Pancreas (tissue), 10 donors: ENCODE results near the gene GANC. TPM values are rescaled to one million over a fixed set of nuclear protein-coding genes. Genes with fewer than 3 reads are reported as not detected.

Source experiments
- ATAC-seq, 4 donors: fragments of 200-7000 bp; cut with Tn5 transposase; one replicate each; pipeline versions ENCODE4 v1.8.0 to v1.9.1; 2020; ENCODE audit warnings: mild to moderate bottlenecking in 4 of 4, moderate library complexity in 4 of 4
- DNase-seq, 6 donors: peaks; one replicate each; pipeline ENCODE4 v3.0.0-alpha.2; 2020
- FAIRE-seq: peaks from 2 replicates; lab custom pipeline; 2012; peaks lifted over from hg19 to GRCh38; lab: Jason Lieb, UNC
- H3K27ac ChIP-seq, 4 donors: fragments of 200-600 bp; sonication (generic); 1 replicate in 3 of 4; 2 replicates in 1 of 4; pipeline versions ENCODE4 v1.5.0 to v1.8.0; 2020
- H3K27me3 ChIP-seq, 4 donors: fragments of 200-600 bp; one replicate each; pipeline ENCODE4 v1.8.0; 2021
- H3K36me3 ChIP-seq, 3 donors: fragments of 200-600 bp; sonication (generic) in 1 of 3; one replicate each; pipeline versions ENCODE4 v1.5.0 to v1.8.0; 2020 to 2021
- H3K4me1 ChIP-seq, 3 donors: fragments of 200-600 bp; one replicate each; pipeline ENCODE4 v1.8.0; 2021
- H3K4me3 ChIP-seq, 4 donors: fragments of 200-600 bp; sonication (generic) in 2 of 4; one replicate each; pipeline versions ENCODE4 v1.5.0 to v1.8.0; 2020 to 2021
- H3K9me3 ChIP-seq, 4 donors: fragments of 200-600 bp; one replicate each; pipeline ENCODE4 v1.8.0; 2021
- CTCF ChIP-seq, 4 donors: fragments of 200-600 bp; sonication (generic) in 3 of 4; IDR thresholded peaks; one replicate each; pipeline versions ENCODE4 v1.5.0 to v1.8.0; 2021; ENCODE audit warnings: antibody characterized with exemption in 4 of 4
- WGBS, 2 donors: extraction: QIAGEN DNeasy Blood & Tissue Kit; methylation state at CpG; one replicate each; pipeline ENCODE4 v1.1.7; 2013; 5-methylcytosine and 5-hydroxymethylcytosine counted together
- intact Hi-C, 3 donors: fragments of 100-400 bp; cut with DNase I; formaldehyde crosslinking; loops; one replicate each; pipeline versions ENCODE4 v1.11.1 to v1.14.2; 2022
- polyA plus RNA-seq, 2 donors: library from polyadenylated mRNA; stranded (reverse); fragments of 200-250 nt; gene quantifications; one replicate each; pipeline ENCODE4 v1.2.3, GENCODE V29; 2013
- total RNA-seq, 6 donors: library from RNA; stranded (reverse); fragmentation: NEBNext Ultra II Directional in 4 of 6; extraction: Animal tissue kit (Norgen Biotek cat#: 25700) in 4 of 6; gene quantifications; one replicate each; pipeline versions ENCODE4 v1.2.1 to v1.2.4, GENCODE V29; 2021 to 2023
- donor health status: healthy with polysubstance abuse.
- donor health status: DM: no; HTN: no; CAD: no; lungs with moderate emphysema.
- donor health status: DM: no; HTN: no; CAD: no.
- donor health status: control.
- donor health status: control.
- donor health status: Bipolar disorder and iron deficiency.
- donor health status: DM: yes; HTN: yes; CAD: no.
- donor health status: DM: no; HTN: no; CAD: no.
- donor health status: DM: no; HTN: no; CAD: no.
- donor health status: DM: yes; HTN: yes; CAD: no.

GANC gene
- total and polyA plus RNA-seq, 8 donors, result 6.9 to 21.1 (median 10.1) TPM

- ATAC-seq (no peak), DNase-seq (no peak)
- WGBS, 2 donors, result 67% methylated on average over 2 of the region's 2 CpGs
Observed at GRCh38 chr15:42338500-42338899, 65.5 kb downstream of the GANC start.

GRCh38 chr15:42343596-42344232 lies 70.7 kb downstream of the GANC start:
- Histone ChIP-seq H3K4me3 (no peak overlapping the region), H3K4me1 (no peaks in the 10 kb centered on the region), H3K36me3 (no peaks in the 10 kb centered on the region), H3K27me3 (no peaks in the 10 kb centered on the region), H3K9me3 (no peaks in the 10 kb centered on the region), H3K27ac (no peak overlapping the region)
- DNase-seq (no peak), FAIRE-seq (no peak), ATAC-seq (no peak)
- intact Hi-C loops, result no loop called here
- 85 to 96% methylated on average over 6 of the region's 6 CpGs for WGBS, 2 donors
- TF ChIP-seq CTCF (IDR thresholded peaks at IDR 0.05), result no peak

More at GRCh38 chr15:42338500-42338899, 65.5 kb downstream of the GANC start:
- H3K36me3 ChIP-seq, result no peaks in the 10 kb centered on the region
- no peak for TF ChIP-seq CTCF (IDR thresholded peaks at IDR 0.05)
- FAIRE-seq, result no peak
- no peaks in the 10 kb centered on the region for H3K9me3 ChIP-seq
- no peaks in the 10 kb centered on the region for H3K4me1 ChIP-seq
- H3K4me3 ChIP-seq, result no peak overlapping the region
- no peak overlapping the region for H3K27ac ChIP-seq
- no peaks in the 10 kb centered on the region for H3K27me3 ChIP-seq
- intact Hi-C loops, result no loop called here

GRCh38 chr15:42344763-42345162 lies 71.8 kb downstream of the GANC start:
- peak in 1 of 4 donors; percentile 25 for ATAC-seq
- no peaks in the 10 kb centered on the region for H3K27me3 ChIP-seq
- no peak overlapping the region for H3K4me3 ChIP-seq
- H3K9me3 ChIP-seq, result no peaks in the 10 kb centered on the region
- H3K27ac ChIP-seq, result no peak overlapping the region
- 70 to 71% methylated on average over 5 of the region's 5 CpGs for WGBS, 2 donors
- intact Hi-C loops, result no loop called here
- FAIRE-seq, result no peak
- DNase-seq, result no peak
- H3K4me1 ChIP-seq, result no peaks in the 10 kb centered on the region
- no peak for TF ChIP-seq CTCF (IDR thresholded peaks at IDR 0.05)
- peaks cover 0 to 4% (median 0%) of the 10 kb centered on the region in 3 donors for H3K36me3 ChIP-seq

DNA sequence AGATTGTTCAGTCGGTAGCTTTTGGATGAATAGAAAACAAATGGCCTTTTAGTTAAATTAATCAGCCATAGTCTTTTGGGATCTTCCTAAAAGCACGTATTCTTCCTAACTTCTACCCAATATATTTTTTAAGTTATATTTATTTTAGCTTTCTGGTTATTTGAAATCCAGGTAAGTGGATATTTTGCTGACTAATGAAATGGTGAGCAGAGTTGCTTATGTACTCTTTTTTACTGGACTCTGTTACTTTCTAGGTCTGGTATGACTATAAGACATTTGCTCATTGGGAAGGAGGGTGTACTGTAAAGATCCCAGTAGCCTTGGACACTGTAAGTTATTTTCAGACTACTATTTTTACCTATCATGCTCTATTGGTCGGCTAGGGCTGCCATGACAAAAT lies 72.5 kb downstream of the GANC start:
- no peak for DNase-seq
- Histone ChIP-seq H3K27ac (no peak overlapping the region), H3K27me3 (no peaks in the 10 kb centered on the region), H3K36me3 (peaks cover 0 to 4% (median 0%) of the 10 kb centered on the region in 3 donors), H3K4me3 (no peak overlapping the region), H3K4me1 (no peaks in the 10 kb centered on the region), H3K9me3 (no peaks in the 10 kb centered on the region)
- 88 to 93% methylated on average over 3 of the region's 3 CpGs for WGBS, 2 donors
- ATAC-seq, result no peak
- no peak for TF ChIP-seq CTCF (IDR thresholded peaks at IDR 0.05)
- intact Hi-C loops, result no loop called here
- no peak for FAIRE-seq

DNA sequence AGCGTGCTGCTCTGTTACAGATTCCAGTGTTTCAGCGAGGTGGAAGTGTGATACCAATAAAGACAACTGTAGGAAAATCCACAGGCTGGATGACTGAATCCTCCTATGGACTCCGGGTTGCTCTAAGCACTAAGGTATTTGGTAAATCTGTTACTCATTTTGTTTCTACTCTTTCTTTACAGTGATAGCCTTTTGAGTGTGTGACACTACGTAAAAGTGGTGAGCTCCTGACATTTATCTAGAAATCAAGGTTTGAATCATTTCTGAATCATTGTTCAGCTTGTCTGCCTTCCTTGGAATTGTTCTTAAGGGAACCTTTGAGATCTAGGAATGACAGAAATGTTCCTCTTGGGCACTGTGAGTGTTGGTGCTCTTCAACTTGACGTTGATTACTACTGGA lies 75.1 kb downstream of the GANC start:
- 87 to 92% methylated on average over 5 of the region's 5 CpGs for WGBS, 2 donors
- no peak for DNase-seq

More for the DNA sequence above, 75.1 kb downstream of the GANC start:
- Histone ChIP-seq H3K4me1 (no peaks in the 10 kb centered on the region), H3K36me3 (peaks cover 0 to 8% (median 4%) of the 10 kb centered on the region in 3 donors), H3K4me3 (no peak overlapping the region), H3K27me3 (no peaks in the 10 kb centered on the region), H3K9me3 (no peaks in the 10 kb centered on the region), H3K27ac (no peak overlapping the region)
- intact Hi-C loops, result no loop called here
- no peak for ATAC-seq
- TF ChIP-seq CTCF (IDR thresholded peaks at IDR 0.05), result no peak
- no peak for FAIRE-seq
